HepG2 (cell line): ENCODE measurements around the gene NFATC3. TPM values are rescaled to one million over a fixed set of nuclear protein-coding genes. Genes with fewer than 3 reads are reported as not detected.

Source experiments
- AKAP8 ChIP-seq: sonication (generic); formaldehyde crosslinking; IDR thresholded peaks from 2 replicates; pipeline ENCODE4 v1.5.1; 2020; ENCODE audit warnings: mild to moderate bottlenecking, missing genetic modification reagents
- CBFB ChIP-seq: sonication (generic); formaldehyde crosslinking; IDR thresholded peaks from 2 replicates; pipeline ENCODE4 v1.4.0; 2020; ENCODE audit warnings: missing genetic modification reagents
- GTF3A ChIP-seq: sonication (generic); formaldehyde crosslinking; conservative IDR thresholded peaks from 2 replicates; pipeline ENCODE4 v1.4.0; 2020; ENCODE audit warnings: mild to moderate bottlenecking, missing genetic modification reagents
- HHEX ChIP-seq: IDR thresholded peaks from 2 replicates; pipeline ENCODE4 v1.6.1; 2016; ENCODE audit warnings: control low read depth
- KMT2B ChIP-seq: IDR thresholded peaks from 2 replicates; pipeline ENCODE4 v1.6.1; 2016; ENCODE audit warnings: missing genetic modification reagents, missing compliant biosample characterization
- NFE2L2 ChIP-seq: fragments of 150-350 bp; IDR thresholded peaks from 2 replicates; pipeline ENCODE4 v1.6.1; 2014; ENCODE audit warnings: low read length
- POLR2AphosphoS2 ChIP-seq: IDR thresholded peaks from 2 replicates; pipeline ENCODE4 v1.6.1; 2011; ENCODE audit warnings: low read depth, low read length, improper control_type of control experiment
- RERE ChIP-seq: IDR thresholded peaks from 2 replicates; pipeline ENCODE4 v1.6.1; 2016; ENCODE audit warnings: low read depth, missing genetic modification reagents, missing compliant biosample characterization
- REXO4 ChIP-seq: sonication (generic); formaldehyde crosslinking; IDR thresholded peaks from 2 replicates; pipeline ENCODE4 v1.8.0; 2022; ENCODE audit warnings: missing genetic modification reagents, mild to moderate bottlenecking, borderline replicate concordance
- RXRB ChIP-seq: IDR thresholded peaks from 2 replicates; pipeline ENCODE4 v1.6.1; 2016; ENCODE audit warnings: borderline replicate concordance, missing genetic modification reagents, missing compliant biosample characterization
- SAP130 ChIP-seq: IDR thresholded peaks from 2 replicates; pipeline ENCODE4 v1.6.1; 2016; ENCODE audit warnings: low read depth
- SMARCE1 ChIP-seq: fragments of 450-650 bp; IDR thresholded peaks from 2 replicates; pipeline ENCODE4 v1.6.1; 2017; ENCODE audit warnings: borderline replicate concordance
- SNAPC2 ChIP-seq: sonication (generic); formaldehyde crosslinking; IDR thresholded peaks from 2 replicates; pipeline ENCODE4 v1.8.1; 2022; ENCODE audit warnings: mild to moderate bottlenecking, missing genetic modification reagents
- SNAPC4 ChIP-seq: sonication (generic); formaldehyde crosslinking; IDR thresholded peaks from 2 replicates; pipeline ENCODE4 v1.4.0; 2020; ENCODE audit warnings: mild to moderate bottlenecking, missing genetic modification reagents
- TCF12 ChIP-seq, 2 experiments: fragments of 450-650 bp in 1 of 2; sonication (generic) in 1 of 2; formaldehyde crosslinking in 1 of 2; IDR thresholded peaks; 2 replicates each; pipeline versions ENCODE4 v1.6.1 to v1.8.0; 2017 to 2022; ENCODE audit warnings: antibody characterized with exemption in 1 of 2, mild to moderate bottlenecking in 1 of 2, missing genetic modification reagents in 1 of 2, moderate library complexity in 1 of 2
- TEAD2 ChIP-seq: sonication (generic); formaldehyde crosslinking; IDR thresholded peaks from 2 replicates; pipeline ENCODE4 v1.9.0; 2021; ENCODE audit warnings: missing genetic modification reagents
- TFE3 ChIP-seq: IDR thresholded peaks from 2 replicates; pipeline ENCODE4 v1.6.1; 2016
- ZNF382 ChIP-seq: sonication (generic); formaldehyde crosslinking; IDR thresholded peaks from 2 replicates; pipeline ENCODE4 v1.5.0; 2020; ENCODE audit warnings: missing genetic modification reagents, mild to moderate bottlenecking, borderline replicate concordance
- polyA plus RNA-seq, 8 experiments: library from polyadenylated mRNA; depleted of rRNA in 3 of 8; stranded (reverse) in 7 of 8; unstranded in 1 of 8; fragments of >200 nt; fragmentation: Illumina TruSeq in 4 of 8; extraction: Trizol in 4 of 8; gene quantifications; 2 replicates each; pipeline versions ENCODE4 v1.2.1 to v1.2.3, GENCODE V29; 2011 to 2016; ENCODE audit warnings: low read depth in 4 of 8, missing spikeins in 1 of 8, mixed read lengths in 1 of 8; ENCODE audit not compliant: insufficient read depth in 1 of 8
- total RNA-seq, 5 experiments: library from RNA; depleted of rRNA; stranded (reverse); fragments of >200 nt; fragmentation: Illumina TruSeq; extraction: Trizol; gene quantifications; 2 replicates each; pipeline ENCODE4 v1.2.3, GENCODE V29; 2016; ENCODE audit warnings: low read depth in 1 of 5

The NFATC3 gene
- total and polyA plus RNA-seq, 2 of the 13 experiments (the other 11 are each of a cell fraction or from before 2014, with no cell fraction given): 52.6 to 62.7 TPM

- no peak for TF ChIP-seq POLR2AphosphoS2
- peak; percentile 80 for TF ChIP-seq RXRB (CRISPR knock-in tag)
- TF ChIP-seq TFE3 (CRISPR knock-in tag): peak; percentile 94
- TF ChIP-seq HHEX: no peak
- no peak for TF ChIP-seq TCF12 (IDR thresholded peaks at IDR 0.05)
- no peak for TF ChIP-seq TCF12 (CRISPR knock-in tag; IDR thresholded peaks at IDR 0.05)
- peak; percentile 79 for TF ChIP-seq KMT2B (CRISPR knock-in tag)
- TF ChIP-seq ZNF382: no peak
- TF ChIP-seq REXO4 (CRISPR knock-in tag): no peak
- TF ChIP-seq GTF3A (CRISPR knock-in tag): no peak; the same call in 1 of the 2 replicates
- 0 out of 2 replicates have a peak, but pooled peaks have one; percentile 26 for TF ChIP-seq CBFB (CRISPR knock-in tag)
- peak; percentile 97 for TF ChIP-seq SAP130 (CRISPR knock-in tag)
- TF ChIP-seq SNAPC2 (CRISPR knock-in tag): peak; percentile 74; the same call in 1 of the 2 replicates
- TF ChIP-seq SMARCE1: no peak
- 0 out of 2 replicates have a peak, but pooled peaks have one; percentile 67 for TF ChIP-seq SNAPC4
- no peak for TF ChIP-seq AKAP8 (CRISPR knock-in tag)
- TF ChIP-seq NFE2L2: no peak
- TF ChIP-seq RERE (CRISPR knock-in tag): no peak
- TF ChIP-seq TEAD2 (CRISPR knock-in tag): no peak
These were observed 173.0 kb downstream of the NFATC3 start (continued) for GRCh38 chr16:68257906-68258800.
